ENCODE data around the gene CHTF18. TPM values are rescaled to one million over a fixed set of nuclear protein-coding genes. Genes with fewer than 3 reads are reported as not detected.
"Not testable (repeated sequence)": the region's sequence is repeated elsewhere in the genome, so short reads cannot be mapped to it uniquely, and the experiment has no call there.

The CHTF18 gene
- 13.3 TPM for total RNA-seq

GRCh38 chr16:788399-789126, at the start of gene CHTF18:
CHTF18 (plus strand) TSS chr16:788620; CDS start chr16:788685, 65 bp downstream.
- DNase-seq (ENCODE audit: low spot score) = peak; percentile 92

GRCh38 chr16:739560-740458, 48.6 kb upstream of the CHTF18 start:
- DNase-seq (ENCODE audit: low spot score) = no peak

GRCh38 chr16:740459-740763, 48.0 kb upstream of the CHTF18 start:
- no peak for DNase-seq (ENCODE audit: low spot score)

- DNase-seq (ENCODE audit: low spot score) = peak; percentile 90
These were observed 47.5 kb upstream of the CHTF18 start, which contains the start of gene CIAO3 for GRCh38 chr16:740764-741505. CIAO3 (minus strand) TSS chr16:740997; CDS start chr16:740985, 12 bp downstream.

- no peak for DNase-seq (ENCODE audit: low spot score)
These were observed 46.3 kb upstream of the CHTF18 start for GRCh38 chr16:741986-742629.

- DNase-seq (ENCODE audit: low spot score) = not testable (repeated sequence)
These were observed 45.5 kb upstream of the CHTF18 start for GRCh38 chr16:742894-743293.

GRCh38 chr16:743794-744500, 44.5 kb upstream of the CHTF18 start:
- no peak for DNase-seq (ENCODE audit: low spot score)

- no peak for DNase-seq (ENCODE audit: low spot score)
These were observed 42.7 kb upstream of the CHTF18 start for GRCh38 chr16:745739-746138.

GRCh38 chr16:746637-747036, 41.8 kb upstream of the CHTF18 start:
- DNase-seq (ENCODE audit: low spot score) = no peak

- DNase-seq (ENCODE audit: low spot score) = no peak
These were observed 40.3 kb upstream of the CHTF18 start for GRCh38 chr16:747978-748746.

- DNase-seq (ENCODE audit: low spot score) = no peak
These were observed 39.4 kb upstream of the CHTF18 start for GRCh38 chr16:749010-749409.

GRCh38 chr16:750485-750884, 37.9 kb upstream of the CHTF18 start:
- DNase-seq (ENCODE audit: low spot score) = no peak

GRCh38 chr16:751152-752006, 37.0 kb upstream of the CHTF18 start:
- no peak for DNase-seq (ENCODE audit: low spot score)

GRCh38 chr16:752007-752312, 36.5 kb upstream of the CHTF18 start:
- no peak for DNase-seq (ENCODE audit: low spot score)

- not testable (repeated sequence) for DNase-seq (ENCODE audit: low spot score)
These were observed 34.3 kb upstream of the CHTF18 start for GRCh38 chr16:754121-754607.

GRCh38 chr16:754656-755055, 33.8 kb upstream of the CHTF18 start:
- DNase-seq (ENCODE audit: low spot score) = no peak

GRCh38 chr16:756428-756827, 32.0 kb upstream of the CHTF18 start:
- DNase-seq (ENCODE audit: low spot score) = no peak

GRCh38 chr16:759110-759910, 29.1 kb upstream of the CHTF18 start:
- no peak for DNase-seq (ENCODE audit: low spot score)

- DNase-seq (ENCODE audit: low spot score) = no peak
These were observed 28.4 kb upstream of the CHTF18 start for GRCh38 chr16:760065-760464.
